GM12891 (cell line): ENCODE measurements around the gene CCNK.

Source experiments
- PAX5 ChIP-seq: IDR thresholded peaks from 2 replicates; pipeline ENCODE4 v1.6.1; 2011; ENCODE audit warnings: low read length, moderate library complexity, mild to moderate bottlenecking; ENCODE audit not compliant: insufficient read depth, severe bottlenecking
- POLR2A ChIP-seq: IDR thresholded peaks from 2 replicates; pipeline ENCODE4 v1.6.1; 2011; ENCODE audit warnings: low read depth, low read length, control low read depth
- POLR2AphosphoS5 ChIP-seq: IDR thresholded peaks from 2 replicates; pipeline ENCODE4 v1.6.1; 2011; ENCODE audit warnings: low read depth, low read length, control low read depth
- TAF1 ChIP-seq: IDR thresholded peaks from 2 replicates; pipeline ENCODE4 v1.6.1; 2011; ENCODE audit warnings: low read depth, low read length, control low read depth

DNA sequence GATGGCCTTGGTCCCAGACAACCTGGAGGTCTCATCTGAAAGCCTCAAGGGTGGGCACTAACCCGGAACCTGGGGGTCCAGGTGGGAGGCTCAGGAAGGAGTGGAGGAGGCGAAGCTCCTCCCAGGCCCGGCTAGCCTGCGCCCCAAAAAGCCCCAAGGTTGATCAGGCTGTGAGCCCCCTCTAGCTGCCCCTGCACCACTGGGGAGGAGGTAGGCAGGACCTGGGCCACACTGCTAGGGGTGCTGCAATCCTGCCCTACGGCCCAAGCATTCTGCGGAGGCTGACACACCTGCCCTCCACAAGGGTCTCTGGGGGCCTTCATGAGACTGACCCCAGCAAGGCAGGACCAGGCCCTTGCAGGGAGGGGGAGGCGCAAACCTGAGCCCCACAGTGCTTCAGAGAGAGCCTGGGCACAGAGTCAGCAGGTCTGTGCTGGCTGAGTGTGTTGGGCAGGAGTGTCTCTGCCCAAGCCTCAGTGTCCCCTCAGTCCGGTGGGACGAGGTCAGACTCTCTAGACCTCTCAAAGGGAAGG lies 70.9 kb downstream of the CCNK start:
- TF ChIP-seq TAF1, result no peak
- no peak for TF ChIP-seq POLR2A
- TF ChIP-seq POLR2AphosphoS5, result no peak
- TF ChIP-seq PAX5, result no peak
